ENCODE data around the gene PLA2G4A.

The PLA2G4A gene

DNA sequence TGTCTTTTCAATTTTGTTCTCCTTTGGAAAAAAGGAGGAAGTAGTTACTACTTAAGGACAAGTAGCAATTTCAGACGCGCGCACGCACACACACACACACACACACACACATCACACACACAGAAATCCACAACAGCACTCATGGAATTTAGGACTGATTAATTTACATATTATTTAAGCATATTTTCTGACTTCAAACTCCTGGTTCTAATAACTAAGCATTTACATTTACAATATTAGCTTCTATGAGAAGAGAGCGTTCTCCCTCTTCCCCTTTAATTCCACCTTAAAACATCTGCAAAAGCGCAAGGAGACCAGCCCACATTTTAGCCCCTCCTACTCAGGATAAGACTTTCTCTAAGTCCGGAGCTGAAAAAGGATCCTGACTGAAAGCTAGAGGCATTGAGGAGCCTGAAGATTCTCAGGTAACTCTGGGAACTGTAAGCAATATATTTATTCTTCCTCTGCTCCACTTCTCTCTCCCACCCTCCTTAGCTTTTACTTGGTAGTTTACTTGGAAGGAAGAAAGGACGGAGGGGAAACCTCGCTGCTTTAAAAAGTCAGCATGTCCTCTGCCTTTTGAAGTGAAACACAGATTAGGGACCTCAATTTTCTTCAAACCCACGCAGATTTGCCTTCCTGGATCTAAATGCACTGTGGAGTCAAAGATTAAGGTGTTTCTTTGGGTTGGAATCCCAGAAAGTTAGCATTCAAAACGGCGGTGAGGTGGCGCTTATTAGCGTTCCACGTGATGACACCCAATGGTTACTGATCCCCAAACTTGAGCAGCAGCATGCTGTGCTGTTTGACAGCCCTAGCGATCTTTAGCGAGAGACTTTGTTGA, at the start of gene PLA2G4A:
TSS of gene PLA2G4A (plus strand) at position 339 of the 844 bp plus-strand sequence. CDS start 25,406 bp downstream, outside the sequence.
- no peak for DNase-seq (ENCODE audit: low read depth)

DNA sequence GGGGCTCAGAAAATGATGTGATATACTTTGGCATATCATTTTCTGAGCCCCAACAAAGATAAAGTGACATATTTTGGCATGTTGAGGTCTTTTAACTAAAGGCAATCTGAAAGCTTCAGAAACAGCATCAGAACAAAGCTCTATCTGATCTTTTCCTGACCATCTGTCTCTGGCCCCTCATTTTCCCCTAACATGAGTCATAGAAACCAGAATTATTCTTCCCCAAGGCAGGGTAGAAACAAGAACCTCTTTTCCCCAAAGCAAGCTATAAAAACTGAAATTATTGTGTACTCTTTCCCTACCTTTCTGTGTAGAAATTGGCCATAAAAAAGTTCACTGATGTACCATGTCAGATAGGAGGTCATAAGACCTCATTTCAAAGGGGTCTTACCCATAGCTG, 48.7 kb upstream of the PLA2G4A start:
- no peak for DNase-seq (ENCODE audit: low read depth)

DNA sequence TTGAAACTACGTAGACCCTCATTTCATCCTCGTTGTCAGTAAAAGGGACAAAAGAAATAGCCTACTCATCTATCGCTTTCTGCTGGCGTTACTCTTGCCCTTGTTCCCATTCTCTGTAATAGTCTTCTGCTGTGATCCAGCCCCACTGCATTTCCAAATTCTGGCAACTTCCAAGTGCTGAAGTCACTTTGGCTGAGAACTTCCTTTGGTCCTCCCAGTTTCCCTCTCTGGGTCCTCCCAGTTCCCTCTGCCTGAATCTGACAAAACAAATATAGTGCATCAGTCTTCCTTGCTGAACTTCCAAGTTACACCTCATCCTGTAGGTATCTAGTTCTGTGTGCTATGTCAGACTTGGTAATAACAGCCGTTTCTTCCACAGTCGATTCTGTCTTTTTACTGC, 47.0 kb upstream of the PLA2G4A start:
- DNase-seq (ENCODE audit: low read depth): no peak

DNA sequence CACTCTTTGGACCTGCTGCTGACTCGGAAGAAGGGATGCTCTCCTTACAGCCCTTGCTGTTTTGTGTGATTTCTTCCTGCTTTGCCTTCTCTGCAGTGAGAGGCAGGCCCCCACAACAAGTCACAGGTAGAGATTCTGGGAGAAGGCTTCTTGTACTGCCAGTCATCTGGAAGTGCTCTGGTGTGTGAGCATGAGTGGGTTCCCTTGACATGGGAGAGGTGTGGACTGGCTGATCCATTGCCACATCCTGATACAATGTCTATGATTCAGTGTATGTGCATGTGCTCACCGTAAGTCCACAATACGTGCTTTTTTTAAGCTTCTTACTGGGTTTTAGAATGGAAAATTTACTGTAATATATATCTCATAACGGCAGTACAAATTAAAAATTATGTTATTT, 46.0 kb upstream of the PLA2G4A start:
- DNase-seq (ENCODE audit: low read depth): no peak

DNA sequence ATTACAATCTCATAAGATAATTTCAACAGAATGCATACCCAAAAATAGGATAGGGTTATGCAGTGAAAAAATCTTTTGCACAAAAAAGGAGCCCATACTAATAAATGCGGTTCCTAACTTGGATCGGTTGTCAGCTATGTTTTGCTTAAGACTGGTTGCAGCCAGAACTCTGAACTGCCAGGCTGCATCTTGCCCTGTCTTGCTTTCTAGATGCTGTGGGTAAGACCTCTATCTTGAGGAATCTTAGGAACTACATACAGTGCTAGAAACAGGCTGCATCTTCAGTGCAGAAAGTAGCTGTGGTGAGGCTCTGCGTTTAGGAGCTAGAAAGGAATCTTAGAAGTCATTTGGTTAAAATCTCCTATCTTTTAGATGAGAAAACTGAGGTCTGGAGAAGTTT, 45.6 kb upstream of the PLA2G4A start:
- no peak for DNase-seq (ENCODE audit: low read depth)

DNA sequence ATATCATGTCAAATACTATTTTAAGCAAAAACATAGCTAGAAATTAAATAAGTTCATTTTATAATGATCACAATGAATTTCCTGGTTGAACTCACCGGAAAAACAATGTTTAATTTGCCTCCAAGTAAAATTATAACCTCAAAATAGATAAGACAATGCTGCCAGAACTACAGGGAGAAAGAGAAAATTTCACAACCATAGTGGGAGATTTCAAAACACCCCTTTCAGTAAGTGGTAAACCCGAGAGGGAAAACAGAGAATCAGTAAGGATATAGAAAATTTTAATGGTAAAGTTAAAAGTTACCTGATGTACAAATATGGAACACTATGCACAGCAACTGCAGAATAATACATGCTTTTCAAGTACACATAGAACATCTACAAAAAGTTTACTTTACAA, 43.2 kb upstream of the PLA2G4A start:
- DNase-seq (ENCODE audit: low read depth): no peak

DNA sequence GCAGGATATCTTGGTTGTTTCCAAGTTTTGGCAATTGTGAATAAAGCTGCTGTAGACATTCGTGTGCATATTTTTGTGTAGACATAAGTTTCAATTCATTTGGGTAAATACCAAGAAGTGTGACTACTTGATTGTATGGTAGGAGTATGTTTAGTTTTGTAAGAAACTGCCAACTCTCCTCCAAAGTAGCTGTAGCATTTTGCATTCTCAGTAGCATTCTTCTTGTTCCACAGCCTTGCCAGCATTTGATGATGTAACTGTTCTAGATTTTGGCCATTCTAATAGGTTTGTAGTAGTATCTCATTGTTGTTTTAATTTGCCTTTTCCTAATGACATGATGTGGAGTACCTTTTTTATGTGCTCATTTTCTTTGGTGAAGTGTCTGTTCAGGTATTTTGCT, 38.6 kb upstream of the PLA2G4A start:
- no peak for DNase-seq (ENCODE audit: low read depth)

DNA sequence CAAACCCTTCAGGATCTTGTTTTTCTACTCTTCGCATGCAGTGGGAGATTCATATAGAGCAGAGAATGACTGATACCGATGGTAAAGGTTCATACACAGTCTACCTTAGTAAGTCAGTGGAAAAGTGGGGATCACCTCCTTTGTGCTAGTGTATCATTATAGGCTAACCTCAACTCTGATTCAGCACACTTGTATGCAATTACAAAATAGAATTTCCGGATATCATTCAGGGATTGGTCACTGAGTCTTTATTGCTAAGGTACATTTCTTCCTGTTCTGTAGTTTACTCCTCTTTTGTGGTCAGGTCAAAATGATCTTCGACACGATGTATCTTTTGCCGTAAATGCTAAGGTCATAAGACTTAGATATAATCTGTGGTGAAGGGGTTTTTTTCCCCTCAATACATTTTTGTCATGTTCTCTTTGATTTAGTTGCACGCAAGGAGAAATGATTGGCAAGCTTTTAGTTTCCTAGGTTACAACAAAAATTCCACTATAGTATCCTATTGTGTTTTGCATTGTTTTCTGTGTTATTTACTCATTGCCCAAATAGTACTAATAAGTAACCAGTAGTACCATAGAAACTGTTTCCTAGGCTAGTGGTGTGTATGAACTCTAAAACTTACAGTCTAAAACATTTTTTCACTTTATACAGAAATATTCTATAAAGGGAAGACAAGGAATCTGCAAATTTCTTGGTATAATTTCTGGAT, 35.7 kb upstream of the PLA2G4A start:
- DNase-seq (ENCODE audit: low read depth): no peak

DNA sequence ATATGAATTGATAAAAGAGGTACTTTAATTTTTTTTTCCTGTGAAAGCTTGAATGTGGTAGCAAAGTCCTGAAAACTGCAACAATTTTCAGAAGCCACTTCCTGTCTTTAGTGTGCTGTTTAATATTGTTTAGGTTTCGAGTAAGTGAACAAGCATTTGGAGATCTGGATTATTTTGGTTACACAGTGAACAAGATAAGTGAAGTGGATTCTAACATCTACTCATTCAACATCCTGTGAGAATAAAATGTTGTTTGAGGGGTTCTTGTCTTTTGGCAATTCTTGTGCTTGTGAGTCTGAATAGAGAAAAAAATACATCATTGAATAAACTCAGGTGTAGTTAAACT, 35.2 kb upstream of the PLA2G4A start:
- no peak for DNase-seq (ENCODE audit: low read depth)

DNA sequence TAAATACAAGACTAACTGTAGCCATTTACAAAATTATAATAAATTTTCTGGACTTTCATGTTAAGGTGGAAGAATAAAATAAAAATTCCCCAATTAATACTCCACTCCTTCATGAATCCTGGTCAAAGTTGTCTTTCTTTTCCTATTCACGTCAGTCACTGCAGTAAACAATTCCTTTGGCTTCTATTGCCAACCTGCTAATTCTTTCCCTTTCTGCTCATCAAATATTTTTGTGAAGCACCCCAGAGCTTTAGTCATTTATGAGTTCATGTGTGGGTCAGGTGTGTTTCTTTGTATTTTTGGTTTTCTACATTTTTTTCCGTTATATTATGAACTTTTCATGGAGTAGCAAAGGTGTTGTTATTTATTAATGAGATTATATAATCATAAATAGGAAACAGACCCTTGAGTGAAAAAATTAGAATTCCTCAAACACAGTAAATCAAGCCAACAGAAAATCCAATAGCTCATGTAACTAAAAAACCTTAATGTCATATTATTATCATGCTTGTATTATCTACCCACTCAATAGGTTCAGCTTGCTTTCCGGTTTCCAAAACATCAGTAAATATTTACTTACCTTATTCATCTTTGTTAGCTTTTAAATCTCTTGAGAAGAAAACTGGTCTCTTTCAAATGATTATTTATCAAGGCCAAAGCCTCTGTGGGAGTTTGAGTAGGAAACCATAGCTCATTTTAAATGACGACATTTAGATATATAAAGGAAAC, 29.6 kb upstream of the PLA2G4A start:
- no peak for DNase-seq (ENCODE audit: low read depth)

DNA sequence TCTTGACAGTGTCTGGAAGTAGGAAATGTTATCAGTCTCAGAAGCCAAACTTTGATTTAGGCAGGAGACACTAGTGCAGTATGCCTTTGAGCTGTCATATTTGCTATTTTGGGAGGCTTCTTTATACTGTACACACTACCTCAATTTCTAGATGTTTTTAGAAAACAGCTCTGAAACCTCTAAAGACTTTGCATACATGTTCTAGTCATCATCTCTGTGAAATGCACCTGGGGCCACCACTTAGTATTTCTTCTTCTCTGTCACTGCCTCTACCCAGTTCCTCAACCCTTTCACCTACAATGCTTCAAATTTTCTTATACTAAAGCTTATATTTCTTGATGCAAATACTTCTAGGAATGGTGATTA, 29.1 kb upstream of the PLA2G4A start:
- no peak for DNase-seq (ENCODE audit: low read depth)

DNA sequence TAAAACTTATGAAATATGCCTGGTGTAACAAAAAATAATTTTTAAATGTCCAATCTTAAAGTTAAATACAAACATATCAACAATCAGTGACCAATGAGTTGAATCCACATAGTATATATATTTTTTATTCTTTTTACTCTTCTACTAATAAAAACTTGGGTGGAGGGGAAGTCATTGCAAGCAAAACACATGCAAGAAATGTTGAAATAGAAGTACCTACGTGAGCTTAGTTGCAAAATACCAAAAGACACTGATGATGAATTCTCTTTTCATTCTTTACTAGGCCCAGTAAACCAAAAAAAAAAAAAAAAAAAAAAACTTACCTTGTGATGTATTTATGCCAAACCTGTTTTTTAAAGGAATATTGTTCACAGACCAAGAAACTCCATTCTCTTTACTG, 26.4 kb upstream of the PLA2G4A start:
- DNase-seq (ENCODE audit: low read depth): no peak

DNA sequence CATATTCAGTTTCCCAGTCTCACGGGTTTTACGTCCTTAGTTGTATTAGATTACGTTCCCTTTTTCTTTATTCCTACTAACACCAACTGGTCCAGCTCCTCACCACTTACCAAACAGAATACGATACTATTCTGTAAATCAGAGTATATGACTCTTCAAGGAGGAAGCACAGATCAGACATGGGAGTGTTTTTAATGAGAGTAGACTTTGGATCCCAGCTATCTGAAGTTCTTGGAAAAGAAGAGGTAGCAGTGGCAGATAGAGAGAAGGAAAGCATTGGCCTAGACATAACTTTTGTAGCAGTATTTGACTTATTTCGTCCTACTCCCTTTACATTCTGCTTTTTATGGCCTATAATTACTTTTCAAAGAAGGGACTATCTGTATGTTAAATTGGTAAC, 24.1 kb upstream of the PLA2G4A start:
- DNase-seq (ENCODE audit: low read depth): no peak

DNA sequence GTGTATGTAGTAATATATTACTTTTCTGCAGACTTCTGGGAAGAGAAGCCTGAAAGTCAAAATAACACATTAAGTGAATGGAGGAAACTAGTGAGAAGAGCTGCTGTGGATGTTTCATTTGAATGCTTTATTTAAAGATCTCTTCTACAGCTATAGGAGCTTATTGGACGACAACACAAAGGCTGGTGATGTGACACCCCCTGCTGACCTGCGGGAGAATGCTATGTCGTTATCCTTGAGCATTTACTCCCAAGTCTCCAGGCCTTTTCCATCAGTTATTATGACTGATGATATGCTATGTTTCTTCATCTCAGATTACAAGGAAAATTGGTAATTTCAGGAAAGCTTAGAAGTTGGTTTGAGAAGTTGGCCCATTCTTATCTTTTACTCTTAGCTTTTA, 22.3 kb upstream of the PLA2G4A start:
- DNase-seq (ENCODE audit: low read depth): no peak

DNA sequence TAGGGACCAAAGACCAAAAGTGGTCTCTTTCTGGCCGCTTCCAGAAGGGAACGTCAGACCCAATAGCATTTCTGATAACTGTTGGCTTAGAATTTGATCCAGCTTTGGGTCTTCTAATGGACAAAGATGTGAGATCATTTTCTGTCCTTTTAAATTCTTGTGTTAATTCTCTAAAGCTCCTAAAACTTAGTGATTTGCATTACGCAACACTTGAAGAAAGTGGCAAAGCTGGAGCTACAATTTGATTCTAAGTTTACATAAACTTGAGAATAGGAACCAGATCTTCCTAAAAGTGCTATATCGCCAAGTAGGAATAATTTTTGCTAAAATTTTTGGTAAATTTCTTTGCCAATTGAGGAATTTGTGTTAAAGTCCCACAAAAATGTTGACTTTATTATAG, 21.6 kb upstream of the PLA2G4A start:
- DNase-seq (ENCODE audit: low read depth): no peak

DNA sequence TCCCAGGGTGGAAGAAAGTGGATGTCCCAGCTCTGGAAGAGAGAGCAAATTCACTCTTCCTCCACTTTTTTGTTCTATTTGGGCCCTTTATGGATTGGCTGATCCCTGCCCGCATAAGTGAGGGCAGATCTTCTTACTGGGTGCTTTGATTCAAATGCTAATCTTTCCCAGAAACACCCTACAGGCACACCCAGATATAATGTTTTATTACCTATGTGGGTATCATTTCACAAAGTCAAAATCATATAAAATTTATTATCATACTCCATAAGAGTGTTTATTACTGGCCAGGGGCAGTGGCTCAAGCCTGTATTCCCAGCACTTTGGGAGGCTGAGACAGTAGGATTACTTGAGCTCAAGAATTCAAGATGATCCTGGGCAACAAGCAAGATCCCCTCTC, 16.9 kb upstream of the PLA2G4A start:
- no peak for DNase-seq (ENCODE audit: low read depth)

DNA sequence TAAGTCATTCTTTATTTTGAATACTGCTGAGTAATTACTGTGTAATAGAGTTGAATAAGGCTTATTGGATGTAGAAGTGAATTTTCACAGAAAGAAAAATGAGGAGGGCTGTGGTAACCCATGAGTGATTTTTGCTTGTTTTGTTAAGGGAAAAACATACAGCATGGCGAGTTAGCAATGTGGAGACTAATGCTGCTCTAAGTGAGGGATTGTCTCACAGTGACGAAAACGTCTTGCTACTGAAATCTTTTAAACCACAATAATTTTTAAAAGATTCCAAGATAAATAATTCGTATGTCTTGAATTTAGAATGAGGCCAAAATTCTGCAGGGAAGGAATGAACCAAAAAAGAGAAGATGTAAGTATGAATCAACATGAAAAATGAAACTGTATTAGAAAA, 16.2 kb upstream of the PLA2G4A start:
- DNase-seq (ENCODE audit: low read depth): no peak

DNA sequence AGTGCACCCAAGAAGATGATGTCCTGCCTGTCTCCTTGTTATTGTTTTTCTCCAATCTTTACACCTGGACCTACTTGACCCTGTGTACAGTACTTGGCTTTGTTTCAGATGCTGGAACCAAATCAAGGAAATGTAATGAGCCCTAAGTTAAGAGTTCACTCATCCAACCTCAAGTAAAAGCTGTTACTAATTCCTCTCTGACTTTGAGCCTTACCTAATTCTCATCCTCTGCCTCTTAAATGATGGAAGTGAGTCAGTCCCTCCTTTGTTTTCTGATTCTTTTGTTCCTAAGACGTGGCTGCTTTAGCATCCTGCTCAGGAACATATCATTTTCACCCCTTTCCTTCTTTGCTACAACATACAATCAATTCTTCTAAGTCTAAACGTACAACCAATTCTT, 15.3 kb upstream of the PLA2G4A start:
- no peak for DNase-seq (ENCODE audit: low read depth)

DNA sequence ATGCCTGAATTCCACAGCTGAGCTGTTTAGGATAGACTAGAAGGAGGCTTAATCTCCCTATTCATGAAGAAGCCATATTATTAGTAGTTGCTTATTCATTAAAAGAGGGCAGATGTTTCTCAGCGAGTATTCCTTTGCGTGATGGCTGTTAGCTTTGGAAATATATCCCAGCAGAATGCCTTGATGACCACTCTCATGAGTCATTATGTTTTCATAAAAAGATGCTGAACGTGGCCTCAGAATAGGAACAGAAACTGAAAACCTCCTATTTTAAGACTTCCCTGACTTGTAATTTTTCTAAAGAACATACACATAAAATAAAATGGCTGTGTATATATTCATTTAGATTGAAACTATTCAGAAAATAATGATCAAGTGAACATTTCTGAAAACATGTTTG, 9.6 kb upstream of the PLA2G4A start:
- no peak for DNase-seq (ENCODE audit: low read depth)

DNA sequence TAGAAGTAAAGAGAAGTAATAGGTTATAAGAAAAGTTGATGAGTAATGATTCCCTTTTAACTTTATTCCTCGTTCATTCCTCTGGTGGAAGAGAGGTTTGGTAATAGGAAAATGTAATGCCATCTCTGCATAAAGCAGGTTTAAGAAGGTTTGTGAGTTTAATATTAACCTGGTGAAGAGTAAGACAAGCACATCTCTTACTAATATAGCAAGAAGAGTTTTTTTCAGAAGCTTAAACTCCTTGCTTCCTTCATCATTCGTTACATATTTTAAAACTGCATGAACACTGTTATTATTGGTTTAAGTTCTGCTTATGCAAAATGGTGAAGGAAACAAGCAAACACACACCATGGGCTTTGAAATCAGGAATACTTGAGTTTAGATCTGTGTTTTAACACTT, 9.2 kb upstream of the PLA2G4A start:
- DNase-seq (ENCODE audit: low read depth): no peak

DNA sequence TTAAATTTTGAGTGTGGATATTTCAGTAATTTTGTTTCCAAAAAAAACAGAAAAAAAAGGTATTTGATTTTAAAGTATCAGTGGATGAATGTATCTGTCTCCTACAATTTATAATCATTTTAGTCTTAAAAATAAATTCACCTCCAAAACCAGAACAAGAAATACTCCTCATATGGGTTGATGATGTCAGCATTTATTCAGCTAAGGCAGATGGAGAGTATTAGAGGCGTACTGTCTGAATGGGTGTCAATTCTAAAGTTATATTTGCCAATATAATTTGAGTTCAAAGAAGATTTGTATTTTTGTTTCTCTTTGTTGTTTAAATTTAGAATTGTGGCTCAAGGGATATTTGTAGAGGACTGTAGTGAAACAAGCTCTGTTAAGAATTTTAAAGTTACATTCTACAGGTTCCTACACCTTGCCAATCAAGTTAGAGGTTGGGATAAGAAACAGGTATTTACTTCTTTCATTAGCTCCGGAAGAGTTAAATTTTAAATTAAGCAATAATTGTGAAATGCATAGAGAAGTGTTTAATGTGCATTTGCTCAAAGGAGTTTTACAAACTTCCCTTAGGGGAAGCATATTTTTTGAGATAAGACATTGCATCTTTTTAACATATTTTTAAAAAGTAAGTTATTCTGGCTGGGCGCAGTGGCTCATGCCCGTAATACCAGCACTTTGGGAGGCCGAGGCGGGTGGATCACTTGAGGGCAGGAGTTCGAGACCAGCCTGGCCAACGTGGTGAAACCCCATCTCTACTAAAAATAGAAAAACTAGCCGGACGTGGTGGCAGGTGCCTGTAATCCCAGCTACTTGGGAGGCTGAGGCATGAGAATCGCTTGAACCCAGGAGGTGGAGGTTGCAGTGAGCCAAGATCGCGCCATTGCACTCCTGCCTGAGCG, 1.2 kb downstream of the PLA2G4A start:
- DNase-seq (ENCODE audit: low read depth): no peak

DNA sequence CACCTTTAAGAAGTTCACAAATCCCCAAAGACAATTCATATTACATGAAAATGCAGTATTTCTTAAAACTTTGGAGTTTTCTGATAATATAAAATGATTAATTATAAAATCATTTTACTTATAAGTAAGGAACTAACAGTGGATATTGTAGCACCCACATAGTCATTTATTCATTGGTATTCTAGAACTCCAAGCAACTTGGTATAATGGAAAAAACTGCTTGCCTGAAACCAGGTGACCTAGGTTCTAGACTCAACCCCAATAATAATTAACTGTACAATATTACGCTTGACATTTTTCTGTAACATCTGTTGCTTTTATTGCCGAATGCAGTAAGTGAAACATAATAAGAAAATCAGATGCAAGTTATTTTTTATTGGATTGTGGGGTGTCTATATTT, 2.4 kb downstream of the PLA2G4A start:
- no peak for DNase-seq (ENCODE audit: low read depth)

All from activated T-cell treated with anti-CD3 and anti-CD28 coated beads for 1 hour (primary cell).